IPS-NIHi11 (cell line): ENCODE results near the gene SYCN.

Source experiments
- DNase-seq: peaks from one replicate; pipeline ENCODE4 v3.0.0; 2012; ENCODE audit warnings: mixed read lengths, low spot score

Gene SYCN

GRCh38 chr19:39194832-39195542 lies 9.1 kb downstream of the SYCN start:
- no peak for DNase-seq

DNA sequence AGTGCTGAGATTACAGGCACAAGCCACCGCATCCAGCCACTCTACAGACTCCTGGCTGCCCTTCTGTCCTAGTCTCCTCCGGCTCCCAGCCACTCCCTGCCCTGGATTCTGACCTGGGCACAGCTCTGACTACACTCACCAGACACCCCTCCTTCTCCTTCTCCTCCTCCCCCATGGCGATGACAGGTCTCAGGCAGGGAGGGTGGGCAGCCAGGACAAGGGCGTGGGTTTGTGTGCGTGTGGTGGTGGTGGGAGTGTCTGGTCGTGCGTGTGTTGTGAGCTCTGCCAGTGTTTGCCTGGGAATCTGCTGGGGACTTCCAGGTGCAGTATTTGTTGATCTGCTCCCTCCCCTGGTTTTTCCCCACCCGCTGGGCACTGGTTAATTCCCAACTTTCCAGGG lies 10.3 kb downstream of the SYCN start:
- no peak for DNase-seq

DNA sequence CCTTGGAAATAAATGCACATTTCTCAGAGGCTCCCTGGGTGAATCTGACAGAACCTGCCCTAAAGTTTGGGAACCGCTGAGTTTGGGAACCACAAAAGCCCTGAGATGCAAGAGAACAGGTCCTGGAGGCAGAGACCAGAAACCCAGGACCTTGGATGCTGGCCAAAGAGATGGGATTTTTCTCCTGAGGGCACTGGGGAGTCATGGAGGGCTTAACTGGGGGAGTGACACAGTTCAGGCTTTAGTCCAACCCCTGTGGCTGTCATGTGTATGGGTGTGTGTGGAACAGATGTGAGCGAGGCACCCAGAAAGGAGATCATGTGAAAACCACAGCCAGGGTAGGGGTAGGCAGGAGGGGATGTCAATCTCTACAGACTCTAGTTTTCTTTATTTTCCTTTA lies 11.2 kb downstream of the SYCN start:
- DNase-seq: no peak

GRCh38 chr19:39190768-39191167 lies 13.3 kb downstream of the SYCN start:
- no peak for DNase-seq

- DNase-seq: no peak
Observed at GRCh38 chr19:39188960-39189359, 15.1 kb downstream of the SYCN start.

DNA sequence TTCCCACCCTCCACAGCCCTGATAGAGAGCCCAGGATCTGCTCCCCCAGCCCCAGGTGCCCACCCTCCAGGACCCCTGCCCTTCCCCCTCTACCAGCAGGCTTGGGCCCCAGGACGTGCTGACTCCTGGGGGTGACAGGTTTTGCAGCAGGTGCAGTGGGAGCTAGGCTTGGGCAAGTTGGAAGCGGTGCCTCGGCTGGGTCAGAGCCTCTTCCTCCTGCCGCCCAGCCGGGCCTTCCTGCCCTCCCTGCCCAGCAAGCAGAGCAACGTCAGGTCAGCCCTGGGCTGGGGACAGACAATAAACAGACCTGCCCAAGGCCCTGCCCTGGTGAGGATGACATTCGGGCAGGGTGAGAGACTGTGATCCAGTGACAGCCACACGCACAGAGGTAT lies 16.5 kb downstream of the SYCN start:
- DNase-seq: no peak

DNA sequence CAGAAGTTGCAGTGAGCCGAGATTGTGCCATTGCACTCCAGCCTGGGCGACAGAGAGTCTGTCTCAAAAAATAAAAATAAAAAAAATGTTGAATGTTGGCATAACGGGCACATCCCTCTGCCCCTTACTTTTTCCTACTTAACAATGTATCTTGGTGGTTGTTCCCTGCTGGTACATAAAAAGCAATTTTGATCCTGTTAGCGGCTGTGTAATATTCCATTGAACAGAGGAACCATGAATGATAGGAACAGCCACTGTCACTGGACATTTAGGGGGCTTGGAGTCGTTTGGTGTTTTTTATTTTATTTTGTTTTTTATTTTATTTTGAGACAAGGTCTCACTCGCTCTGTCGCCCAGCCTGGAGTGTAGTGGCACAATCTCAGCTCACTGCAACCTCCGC lies 17.7 kb downstream of the SYCN start:
- DNase-seq: no peak

GRCh38 chr19:39183104-39183503 lies 21.0 kb downstream of the SYCN start:
- DNase-seq: no peak

DNA sequence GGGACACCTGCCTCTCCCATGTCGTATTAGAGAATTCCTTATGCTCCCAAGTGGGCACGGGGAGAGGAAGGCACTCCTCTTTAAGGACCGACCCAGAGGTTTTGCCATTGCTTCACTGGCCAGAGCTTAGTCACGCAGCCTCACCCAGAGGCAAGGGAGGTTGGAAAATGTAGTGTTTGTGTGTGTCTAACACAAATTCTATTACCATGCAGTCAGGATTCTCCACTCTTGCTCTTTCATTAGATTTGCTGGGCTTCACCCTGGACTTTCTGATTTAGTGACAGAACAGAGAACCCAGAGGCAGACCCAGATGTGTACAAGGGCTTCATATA lies 21.9 kb downstream of the SYCN start:
- no peak for DNase-seq

- no peak for DNase-seq
Observed at GRCh38 chr19:39181500-39182173, 22.4 kb downstream of the SYCN start.

- no peak for DNase-seq
Observed at GRCh38 chr19:39180749-39181148, 23.3 kb downstream of the SYCN start.

- DNase-seq: no peak
Observed at GRCh38 chr19:39179754-39180153, 24.3 kb downstream of the SYCN start.

DNA sequence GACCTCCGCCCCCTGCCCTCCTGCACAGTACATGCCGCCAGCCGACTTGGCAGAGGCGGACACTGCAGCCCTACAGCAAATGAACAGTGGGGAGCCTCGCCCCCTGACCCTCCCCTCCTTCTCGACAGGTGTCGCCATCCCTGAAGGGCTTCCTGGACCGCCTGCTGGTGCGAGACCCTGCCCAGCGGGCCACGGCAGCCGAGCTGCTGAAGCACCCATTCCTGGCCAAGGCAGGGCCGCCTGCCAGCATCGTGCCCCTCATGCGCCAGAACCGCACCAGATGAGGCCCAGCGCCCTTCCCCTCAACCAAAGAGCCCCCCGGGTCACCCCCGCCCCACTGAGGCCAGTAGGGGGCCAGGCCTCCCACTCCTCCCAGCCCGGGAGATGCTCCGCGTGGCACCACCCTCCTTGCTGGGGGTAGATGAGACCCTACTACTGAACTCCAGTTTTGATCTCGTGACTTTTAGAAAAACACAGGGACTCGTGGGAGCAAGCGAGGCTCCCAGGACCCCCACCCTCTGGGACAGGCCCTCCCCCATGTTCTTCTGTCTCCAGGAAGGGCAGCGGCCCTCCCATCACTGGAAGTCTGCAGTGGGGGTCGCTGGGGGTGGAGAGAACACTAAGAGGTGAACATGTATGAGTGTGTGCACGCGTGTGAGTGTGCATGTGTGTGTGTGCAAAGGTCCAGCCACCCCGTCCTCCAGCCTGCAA lies 25.6 kb downstream of the SYCN start:
- DNase-seq: no peak

- DNase-seq: no peak
Observed at GRCh38 chr19:39177736-39178135, 26.3 kb downstream of the SYCN start.

DNA sequence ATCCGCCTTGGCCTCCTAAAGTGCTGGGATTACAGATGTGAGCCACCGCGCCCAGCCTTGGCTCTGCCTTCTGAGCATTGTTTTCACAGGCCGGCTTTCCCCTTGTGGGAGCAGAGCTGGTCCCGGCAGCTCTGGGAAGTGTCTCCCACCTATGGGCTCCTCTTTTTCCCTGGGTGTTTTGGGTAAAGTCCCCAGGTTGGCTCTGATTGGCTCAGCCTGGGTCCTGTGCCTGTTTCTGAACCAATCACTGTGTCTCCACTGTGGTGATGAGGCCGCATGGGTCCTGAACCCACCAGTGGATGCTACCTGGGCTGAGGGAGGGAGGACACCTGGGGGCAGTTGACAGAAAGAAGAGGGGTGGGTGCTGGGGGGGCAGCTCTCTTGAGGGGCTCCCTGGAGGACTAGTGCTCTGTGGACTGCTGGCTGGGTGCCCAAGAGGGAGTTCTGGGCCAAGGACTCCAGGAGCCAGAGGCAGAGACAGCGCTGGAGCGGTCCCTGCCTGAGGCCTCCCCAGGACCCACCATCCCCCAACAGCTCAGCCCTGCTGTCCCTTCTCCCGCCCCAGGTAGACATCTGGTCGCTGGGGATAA lies 26.9 kb downstream of the SYCN start:
- DNase-seq: no peak

DNA sequence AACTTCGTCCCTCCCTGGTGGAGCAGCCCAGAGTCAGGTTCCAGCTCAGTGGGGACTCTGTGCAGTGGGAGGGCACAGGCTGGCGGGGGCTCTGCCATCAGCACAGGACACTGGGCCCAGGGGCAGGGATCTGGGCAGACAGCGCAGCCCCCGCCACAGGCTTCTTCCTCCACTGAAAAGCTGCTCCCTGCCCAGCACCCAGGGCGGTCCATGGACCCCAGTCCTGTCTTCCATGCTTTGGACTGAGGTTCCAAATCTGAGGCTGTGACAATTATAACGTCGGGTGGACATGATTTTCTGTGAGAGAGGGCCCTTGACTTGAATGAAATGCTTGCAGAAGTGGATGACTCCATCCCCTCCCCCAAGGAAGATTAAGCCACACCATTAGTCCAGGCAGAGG lies 28.5 kb downstream of the SYCN start:
- no peak for DNase-seq

DNA sequence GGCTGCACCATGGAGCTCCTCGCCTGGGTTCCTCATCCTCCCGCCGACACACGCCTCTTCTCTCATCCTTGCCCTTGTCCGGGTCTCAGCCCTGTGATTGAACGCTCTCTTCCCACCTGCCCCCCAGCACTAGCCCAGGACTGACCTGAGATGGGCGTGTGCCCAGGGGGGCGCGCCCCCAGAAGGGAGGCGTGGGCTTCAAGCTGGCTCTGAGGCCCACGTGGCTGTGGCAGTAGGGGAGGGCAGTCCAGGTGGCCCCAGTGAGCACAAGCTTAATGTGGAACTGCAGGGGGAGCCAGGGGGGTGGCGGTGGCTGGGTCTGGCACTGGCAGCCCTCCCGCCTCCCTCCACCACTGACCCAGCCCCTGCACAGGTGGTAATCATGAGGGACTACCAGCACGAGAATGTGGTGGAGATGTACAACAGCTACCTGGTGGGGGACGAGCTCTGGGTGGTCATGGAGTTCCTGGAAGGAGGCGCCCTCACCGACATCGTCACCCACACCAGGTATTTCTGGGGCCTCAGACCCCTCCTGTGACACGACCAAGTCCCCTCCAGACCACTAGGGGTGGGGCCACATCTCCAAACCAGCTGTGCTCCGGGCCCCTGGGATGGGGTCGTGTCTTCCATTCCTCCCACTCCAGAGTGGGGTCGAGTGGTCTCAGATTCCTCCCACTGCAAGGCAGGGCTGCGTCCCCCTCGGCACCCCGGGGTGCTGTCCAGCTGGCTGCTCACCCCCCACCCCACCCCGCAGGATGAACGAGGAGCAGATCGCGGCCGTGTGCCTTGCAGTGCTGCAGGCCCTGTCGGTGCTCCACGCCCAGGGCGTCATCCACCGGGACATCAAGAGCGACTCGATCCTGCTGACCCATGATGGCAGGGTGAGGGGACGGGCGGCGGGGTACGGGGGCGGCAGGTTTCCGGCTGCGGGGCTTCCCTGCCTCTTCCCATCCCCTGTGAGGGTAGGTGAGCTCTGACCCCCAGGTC lies 29.2 kb downstream of the SYCN start:
- DNase-seq: no peak

DNA sequence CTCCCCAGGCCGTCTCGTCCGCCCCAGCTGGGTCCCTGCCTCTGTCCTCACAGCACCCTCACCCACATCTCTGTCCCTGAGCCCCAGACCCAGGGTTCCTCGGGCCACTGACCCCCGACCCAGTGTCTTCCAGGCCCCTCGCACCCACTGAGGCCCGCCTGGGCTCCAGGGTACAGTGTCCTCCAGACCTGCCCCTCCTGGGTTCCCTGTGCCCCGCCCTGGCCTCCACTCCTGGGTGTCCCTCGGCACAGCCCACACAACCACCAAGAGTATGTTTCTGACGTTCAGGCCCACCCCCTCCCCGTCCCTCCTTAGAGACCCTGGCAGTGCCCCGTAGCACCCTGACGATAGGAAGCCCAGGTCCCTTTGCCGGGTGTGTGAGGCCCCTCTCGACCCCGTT lies 29.9 kb downstream of the SYCN start:
- DNase-seq: no peak

DNA sequence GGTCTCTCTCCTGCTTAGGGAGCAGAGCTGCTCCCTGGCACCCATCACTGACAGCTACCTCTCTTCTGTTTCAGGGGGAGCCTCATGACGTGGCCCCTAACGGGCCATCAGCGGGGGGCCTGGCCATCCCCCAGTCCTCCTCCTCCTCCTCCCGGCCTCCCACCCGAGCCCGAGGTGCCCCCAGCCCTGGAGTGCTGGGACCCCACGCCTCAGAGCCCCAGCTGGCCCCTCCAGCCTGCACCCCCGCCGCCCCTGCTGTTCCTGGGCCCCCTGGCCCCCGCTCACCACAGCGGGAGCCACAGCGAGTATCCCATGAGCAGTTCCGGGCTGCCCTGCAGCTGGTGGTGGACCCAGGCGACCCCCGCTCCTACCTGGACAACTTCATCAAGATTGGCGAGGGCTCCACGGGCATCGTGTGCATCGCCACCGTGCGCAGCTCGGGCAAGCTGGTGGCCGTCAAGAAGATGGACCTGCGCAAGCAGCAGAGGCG lies 30.5 kb downstream of the SYCN start:
- no peak for DNase-seq

DNA sequence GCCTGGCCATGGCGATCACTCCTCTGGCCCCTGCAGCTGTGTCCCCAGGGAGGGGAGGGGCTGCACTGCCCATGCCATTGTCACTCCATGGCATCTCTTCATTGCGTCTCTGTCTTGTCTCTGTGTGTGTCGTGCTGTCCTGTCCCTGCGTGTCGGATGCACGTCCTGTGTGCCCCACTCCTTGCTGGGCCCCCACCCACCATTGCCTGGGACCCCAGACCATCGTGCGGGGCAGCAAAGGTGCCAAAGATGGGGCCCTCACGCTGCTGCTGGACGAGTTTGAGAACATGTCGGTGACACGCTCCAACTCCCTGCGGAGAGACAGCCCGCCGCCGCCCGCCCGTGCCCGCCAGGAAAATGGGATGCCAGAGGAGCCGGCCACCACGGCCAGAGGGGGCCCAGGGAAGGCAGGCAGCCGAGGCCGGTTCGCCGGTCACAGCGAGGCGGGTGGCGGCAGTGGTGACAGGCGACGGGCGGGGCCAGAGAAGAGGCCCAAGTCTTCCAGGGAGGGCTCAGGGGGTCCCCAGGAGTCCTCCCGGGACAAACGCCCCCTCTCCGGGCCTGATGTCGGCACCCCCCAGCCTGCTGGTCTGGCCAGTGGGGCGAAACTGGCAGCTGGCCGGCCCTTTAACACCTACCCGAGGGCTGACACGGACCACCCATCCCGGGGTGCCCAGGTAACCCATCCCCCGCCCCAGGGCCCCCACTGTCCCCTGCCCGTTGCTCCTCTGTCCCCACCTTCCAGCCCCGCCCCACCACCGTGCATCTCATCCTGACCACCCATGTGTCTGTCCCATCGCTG lies 31.2 kb downstream of the SYCN start:
- DNase-seq: no peak
